ES-I3 (cell line): ENCODE results near the gene FANCE.

Experiments
- H3K36me3 ChIP-seq: 2 replicates; pipeline ENCODE4 v1.6.1; 2013; ENCODE audit warnings: mild to moderate bottlenecking, low read length, control low read depth, moderate library complexity; ENCODE audit not compliant: insufficient read depth
- H3K4me1 ChIP-seq: 2 replicates; pipeline ENCODE4 v1.6.1; 2013; ENCODE audit warnings: mild to moderate bottlenecking, control low read depth, low read length; ENCODE audit not compliant: insufficient read depth
- H3K9ac ChIP-seq: 2 replicates; pipeline ENCODE4 v1.6.1; 2013; ENCODE audit warnings: low read depth, mild to moderate bottlenecking, low read length, moderate library complexity
- H3K9me3 ChIP-seq: 2 replicates; pipeline ENCODE4 v1.6.1; 2013; ENCODE audit warnings: mild to moderate bottlenecking, low read length, moderate library complexity; ENCODE audit not compliant: control insufficient read depth, insufficient read depth

FANCE gene

DNA sequence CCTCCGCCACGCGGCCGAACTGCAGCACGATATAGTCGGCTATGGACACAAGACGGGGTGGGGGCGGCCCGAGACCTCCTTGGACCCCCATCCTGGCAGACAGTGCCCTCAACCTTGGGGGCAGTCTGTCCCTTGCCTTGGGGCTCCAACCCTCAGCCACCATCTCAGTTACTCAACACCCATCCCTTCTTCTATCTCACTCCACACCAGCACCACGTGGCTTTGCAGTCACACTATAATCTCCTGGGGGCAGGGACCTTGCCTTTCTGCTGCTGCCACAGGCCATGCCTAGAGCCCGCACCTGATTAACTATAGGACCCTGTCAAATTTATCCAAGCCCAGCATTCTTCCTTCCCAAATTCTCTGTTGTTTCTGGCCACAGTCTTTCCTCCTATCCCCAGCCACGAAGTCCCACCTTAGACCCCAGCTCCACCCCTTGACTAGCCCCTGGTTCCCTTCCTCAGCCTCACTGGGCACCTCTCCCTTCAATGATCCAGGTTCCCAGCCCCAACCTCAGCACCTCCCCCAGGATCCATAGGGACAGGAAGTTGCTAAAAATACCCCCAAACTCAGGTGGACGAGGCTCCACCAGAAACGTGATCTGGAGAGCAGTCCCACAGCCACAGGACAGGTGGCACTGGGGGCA lies 46.4 kb downstream of the FANCE start:
- Histone ChIP-seq H3K4me1 (peaks cover 39% of the 10 kb centered on the region), H3K36me3 (no peaks in the 10 kb centered on the region), H3K9ac (peak overlapping the region; percentile 83), H3K9me3 (no peaks in the 10 kb centered on the region)

DNA sequence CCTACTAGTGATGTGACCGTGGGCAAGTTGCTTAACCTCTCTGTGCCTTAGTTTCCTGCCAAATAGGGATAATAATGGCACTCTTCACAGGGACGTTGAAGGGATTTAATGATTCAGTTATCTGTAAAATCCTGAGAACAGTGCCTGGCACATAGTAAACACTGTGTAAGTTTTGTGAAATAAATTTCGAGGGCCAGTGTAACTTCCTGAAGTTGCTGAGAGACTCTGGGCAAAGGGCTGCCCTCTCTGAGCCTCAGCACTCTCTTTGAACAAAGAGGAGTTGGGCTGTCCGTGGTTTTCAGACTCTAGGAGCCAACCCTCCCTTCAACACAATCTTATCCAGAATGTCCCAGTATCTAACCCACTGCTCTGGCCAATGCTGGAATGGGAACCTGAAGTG lies 47.2 kb downstream of the FANCE start:
- H3K36me3 ChIP-seq = no peaks in the 10 kb centered on the region
- peaks cover 30% of the 10 kb centered on the region for H3K4me1 ChIP-seq
- H3K9ac ChIP-seq = no peak overlapping the region
- H3K9me3 ChIP-seq = no peaks in the 10 kb centered on the region

- Histone ChIP-seq H3K4me1 (peaks cover 19% of the 10 kb centered on the region), H3K9ac (no peak overlapping the region), H3K36me3 (no peaks in the 10 kb centered on the region), H3K9me3 (no peaks in the 10 kb centered on the region)
Measured at GRCh38 chr6:35500782-35501181, 48.6 kb downstream of the FANCE start.

DNA sequence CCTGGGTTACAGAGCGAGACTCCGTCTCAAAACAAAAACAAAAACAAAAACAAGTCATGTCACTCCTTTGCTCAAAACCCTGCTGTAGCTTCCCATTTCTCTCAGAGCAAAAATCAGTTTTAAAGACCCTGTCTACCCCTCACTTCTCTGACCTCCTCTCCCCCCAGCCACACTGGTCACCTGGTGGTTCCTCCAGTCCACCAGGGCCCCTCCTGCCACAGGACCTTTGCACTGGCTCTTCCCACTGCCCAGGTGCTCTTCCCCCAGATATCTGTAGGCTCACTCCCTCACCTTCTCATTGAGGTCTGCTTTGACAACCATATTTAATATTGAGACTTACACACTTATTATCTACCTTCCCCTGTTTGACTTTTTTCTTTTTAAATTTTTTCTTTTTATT lies 49.6 kb downstream of the FANCE start:
- Histone ChIP-seq H3K36me3 (no peaks in the 10 kb centered on the region), H3K9ac (no peak overlapping the region), H3K4me1 (peaks cover 19% of the 10 kb centered on the region), H3K9me3 (no peaks in the 10 kb centered on the region)

DNA sequence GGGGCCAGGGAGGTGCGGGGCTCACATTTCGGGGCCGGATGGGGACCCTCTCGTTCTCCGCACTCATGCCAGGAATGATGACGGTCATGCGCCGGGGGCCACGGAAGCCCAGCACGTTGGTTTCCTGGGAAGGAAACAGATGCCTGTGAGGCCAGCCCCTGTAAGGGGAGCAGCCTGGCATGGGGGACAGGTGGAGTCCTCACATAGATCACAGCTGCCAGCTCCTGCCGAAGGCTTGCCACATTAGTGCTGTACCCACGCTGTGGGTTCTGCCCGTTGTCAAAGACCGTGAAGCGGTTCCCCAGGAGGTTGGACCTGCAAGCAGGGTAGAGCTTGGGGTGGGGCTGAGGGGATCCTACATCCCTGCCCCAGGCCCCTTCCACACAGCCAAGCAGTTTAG lies 51.4 kb downstream of the FANCE start:
- peaks cover 25% of the 10 kb centered on the region for H3K4me1 ChIP-seq
- no peaks in the 10 kb centered on the region for H3K36me3 ChIP-seq
- no peaks in the 10 kb centered on the region for H3K9me3 ChIP-seq
- H3K9ac ChIP-seq = no peak overlapping the region

GRCh38 chr6:35505999-35506412 lies 53.9 kb downstream of the FANCE start:
- H3K9me3 ChIP-seq = no peaks in the 10 kb centered on the region
- no peaks in the 10 kb centered on the region for H3K36me3 ChIP-seq
- H3K4me1 ChIP-seq = peaks cover 23% of the 10 kb centered on the region; the same call in 1 of the 2 replicates
- H3K9ac ChIP-seq = peak overlapping the region; percentile 24

DNA sequence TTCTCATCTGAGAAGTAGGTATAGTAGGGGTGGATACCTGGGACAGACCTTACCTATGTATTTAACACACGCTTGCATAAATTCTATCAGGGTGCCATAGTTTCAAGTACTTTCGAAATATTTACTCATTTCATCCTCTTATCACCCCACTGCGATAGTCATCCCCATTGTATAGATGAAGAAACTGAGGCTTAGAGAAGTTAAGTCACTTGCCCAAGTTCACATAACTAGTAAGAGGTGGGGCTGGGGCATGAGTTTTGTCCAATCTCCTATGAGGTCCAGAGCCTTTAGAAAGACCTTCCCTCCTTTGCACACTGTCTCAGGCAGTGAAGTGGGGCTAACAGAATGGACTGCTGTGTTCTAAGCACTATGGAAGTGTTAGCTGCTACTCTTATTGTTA lies 54.4 kb downstream of the FANCE start:
- no peaks in the 10 kb centered on the region for H3K9me3 ChIP-seq
- H3K36me3 ChIP-seq = no peaks in the 10 kb centered on the region
- no peak overlapping the region; the same call in 1 of the 2 replicates for H3K9ac ChIP-seq
- peaks cover 25% of the 10 kb centered on the region; the same call in 1 of the 2 replicates for H3K4me1 ChIP-seq

GRCh38 chr6:35507221-35507620 lies 55.1 kb downstream of the FANCE start:
- H3K9me3 ChIP-seq = no peaks in the 10 kb centered on the region
- H3K4me1 ChIP-seq = peaks cover 25% of the 10 kb centered on the region; the same call in 1 of the 2 replicates
- H3K36me3 ChIP-seq = no peaks in the 10 kb centered on the region

GRCh38 chr6:35508027-35508426 lies 55.9 kb downstream of the FANCE start:
- Histone ChIP-seq H3K36me3 (no peaks in the 10 kb centered on the region), H3K9ac (no peak overlapping the region), H3K9me3 (no peaks in the 10 kb centered on the region), H3K4me1 (peaks cover 25% of the 10 kb centered on the region; the same call in 1 of the 2 replicates)

More at GRCh38 chr6:35507221-35507620, 55.1 kb downstream of the FANCE start:
- no peak overlapping the region for H3K9ac ChIP-seq

GRCh38 chr6:35508542-35508941 lies 56.4 kb downstream of the FANCE start:
- Histone ChIP-seq H3K4me1 (peaks cover 25% of the 10 kb centered on the region; the same call in 1 of the 2 replicates), H3K36me3 (no peaks in the 10 kb centered on the region), H3K9ac (no peak overlapping the region), H3K9me3 (no peaks in the 10 kb centered on the region)

GRCh38 chr6:35510916-35511561 lies 58.9 kb downstream of the FANCE start:
- Histone ChIP-seq H3K4me1 (peaks cover 25% of the 10 kb centered on the region; the same call in 1 of the 2 replicates), H3K36me3 (no peaks in the 10 kb centered on the region), H3K9me3 (no peaks in the 10 kb centered on the region), H3K9ac (peak overlapping the region; percentile 61; the same call in 1 of the 2 replicates)

GRCh38 chr6:35511562-35511941 lies 59.4 kb downstream of the FANCE start:
- H3K4me1 ChIP-seq = peaks cover 25% of the 10 kb centered on the region; the same call in 1 of the 2 replicates
- H3K9ac ChIP-seq = peak overlapping the region; percentile 61; the same call in 1 of the 2 replicates
- no peaks in the 10 kb centered on the region for H3K36me3 ChIP-seq
- H3K9me3 ChIP-seq = no peaks in the 10 kb centered on the region

GRCh38 chr6:35512006-35512405 lies 59.9 kb downstream of the FANCE start:
- no peaks in the 10 kb centered on the region for H3K36me3 ChIP-seq

GRCh38 chr6:35512740-35513139 lies 60.6 kb downstream of the FANCE start, which contains the start of gene TULP1:
TULP1 (minus strand) TSS chr6:35512896; CDS start chr6:35512858, 38 bp downstream.
- H3K9ac ChIP-seq = peak within 1 kb of the TSS; percentile 61; the same call in 1 of the 2 replicates

More at GRCh38 chr6:35512006-35512405, 59.9 kb downstream of the FANCE start:
- H3K4me1 ChIP-seq = peaks cover 24% of the 10 kb centered on the region; the same call in 1 of the 2 replicates
- no peaks in the 10 kb centered on the region for H3K9me3 ChIP-seq
- H3K9ac ChIP-seq = peak overlapping the region; percentile 48; the same call in 1 of the 2 replicates

GRCh38 chr6:35514587-35514986 lies 62.4 kb downstream of the FANCE start:
- Histone ChIP-seq H3K9me3 (no peaks in the 10 kb centered on the region), H3K36me3 (no peaks in the 10 kb centered on the region), H3K4me1 (peaks cover 12% of the 10 kb centered on the region; the same call in 1 of the 2 replicates), H3K9ac (no peak overlapping the region)

More at GRCh38 chr6:35512740-35513139, 60.6 kb downstream of the FANCE start, which contains the start of gene TULP1:
- H3K9me3 ChIP-seq = no peaks in the 10 kb centered on the region
- H3K4me1 ChIP-seq = peaks cover 18% of the 10 kb centered on the region; the same call in 1 of the 2 replicates
- H3K36me3 ChIP-seq = no peaks in the 10 kb centered on the region
